Spleen (tissue), 11 donors: ENCODE data around the gene GRXCR1. TPM values are rescaled to one million over a fixed set of nuclear protein-coding genes. Genes with fewer than 3 reads are reported as not detected.

Experiments
- DNase-seq: peaks from one replicate; pipeline ENCODE4 v3.0.0-alpha.2; 2020
- H3K27ac ChIP-seq, 8 donors: fragments of 200-600 bp; sonication (generic) in 7 of 8; 1 replicate in 4 of 8; 2 replicates in 4 of 8; pipeline versions ENCODE4 v1.5.0 to v1.8.0; 2016 to 2021; ENCODE audit warnings: inconsistent platforms in 4 of 8, mild to moderate bottlenecking in 4 of 8, moderate library complexity in 1 of 8
- H3K27me3 ChIP-seq, 7 donors: fragments of 200-600 bp; sonication (generic) in 6 of 7; replicated peaks in 1 of 7; 1 replicate in 4 of 7; 2 replicates in 3 of 7; pipeline versions ENCODE4 v1.5.0 to v1.8.0; 2016 to 2021; ENCODE audit warnings: inconsistent platforms in 3 of 7, mild to moderate bottlenecking in 1 of 7
- H3K36me3 ChIP-seq, 6 donors: fragments of 200-600 bp; sonication (generic) in 5 of 6; 1 replicate in 4 of 6; 2 replicates in 2 of 6; pipeline versions ENCODE4 v1.5.0 to v1.8.0; 2016 to 2021; ENCODE audit warnings: inconsistent platforms in 2 of 6
- H3K4me1 ChIP-seq, 6 donors: fragments of 200-600 bp; sonication (generic) in 5 of 6; 1 replicate in 3 of 6; 2 replicates in 3 of 6; pipeline versions ENCODE4 v1.5.0 to v1.8.0; 2016 to 2021; ENCODE audit warnings: inconsistent platforms in 3 of 6
- H3K4me3 ChIP-seq, 8 donors: fragments of 200-600 bp; sonication (generic) in 7 of 8; 1 replicate in 4 of 8; 2 replicates in 4 of 8; pipeline versions ENCODE4 v1.5.0 to v1.8.0; 2016 to 2021; ENCODE audit warnings: inconsistent platforms in 4 of 8, mild to moderate bottlenecking in 4 of 8, moderate library complexity in 2 of 8
- H3K9me3 ChIP-seq, 8 donors: fragments of 200-600 bp; sonication (generic) in 7 of 8; 1 replicate in 4 of 8; 2 replicates in 4 of 8; pipeline versions ENCODE4 v1.5.0 to v1.8.0; 2016 to 2021; ENCODE audit warnings: inconsistent platforms in 4 of 8
- CTCF ChIP-seq, 11 experiments: fragments of 200-600 bp in 7 of 11; fragments of 450-650 bp in 4 of 11; sonication (generic) in 4 of 11; IDR thresholded peaks in 8 of 11; conservative IDR thresholded peaks in 3 of 11; 1 replicate in 7 of 11; 2 replicates in 4 of 11; pipeline versions ENCODE4 v1.4.0 to v1.8.0; 2016 to 2021; ENCODE audit warnings: antibody characterized with exemption in 11 of 11, inconsistent platforms in 4 of 11, mild to moderate bottlenecking in 1 of 11
- POLR2A ChIP-seq, 3 donors: fragments of 450-650 bp; IDR thresholded peaks; one replicate each; pipeline ENCODE4 v1.5.1; 2017; ENCODE audit warnings: antibody characterized with exemption in 3 of 3, mild to moderate bottlenecking in 1 of 3
- POLR2AphosphoS5 ChIP-seq, 3 donors: sonication (generic); formaldehyde crosslinking; IDR thresholded peaks; one replicate each; pipeline ENCODE4 v1.5.1; 2017; ENCODE audit warnings: antibody characterized with exemption in 3 of 3
- WGBS, 5 donors: extraction: QIAGEN DNeasy Blood & Tissue Kit in 3 of 5; methylation state at CpG; one replicate each; pipeline versions ENCODE4 v1.1.5 to v1.1.7; 2013 to 2018; 5-methylcytosine and 5-hydroxymethylcytosine counted together
- intact Hi-C: fragments of 100-400 bp; cut with DNase I; formaldehyde crosslinking; loops from one replicate; pipeline ENCODE4 v1.15.0; 2023; ENCODE audit warnings: low total_unique reads
- polyA plus RNA-seq, 3 donors: library from polyadenylated mRNA; stranded (reverse); fragments of 200-250 nt; gene quantifications; one replicate each; pipeline ENCODE4 v1.2.1, GENCODE V29; 2013
- total RNA-seq, 7 donors: library from RNA; depleted of rRNA in 3 of 7; stranded (reverse); fragments of >200 nt in 3 of 7; fragmentation: NEBNext Ultra II Directional in 4 of 7; extraction: Animal tissue kit (Norgen Biotek cat#: 25700) in 4 of 7; gene quantifications; one replicate each; pipeline versions ENCODE4 v1.1.0 to v1.2.1, GENCODE V29; 2016 to 2021
- donor health status: healthy with polysubstance abuse.
- donor health status: DM: no; HTN: no; CAD: no; lungs with moderate emphysema.
- donor health status: DM: no; HTN: no; CAD: no.
- donor health status: Bipolar disorder and iron deficiency.
- donor health status: healthy.
- donor health status: DM: no; HTN: no; CAD: no.
- donor health status: DM: yes; HTN: yes; CAD: no.

The GRXCR1 gene
- total and polyA plus RNA-seq, 10 donors, result not detected

GRCh38 chr4:42878863-42879262 is 13.7 kb upstream of the GRXCR1 start:
- H3K27me3 ChIP-seq, result peaks cover 0 to 20% (median 0%) of the 10 kb centered on the region in 7 donors
- DNase-seq, result no peak
- H3K4me3 ChIP-seq, result no peak overlapping the region
- no peak overlapping the region for H3K27ac ChIP-seq
- TF ChIP-seq POLR2AphosphoS5 (IDR thresholded peaks at IDR 0.05), result no peak
- no peak for TF ChIP-seq CTCF (IDR thresholded peaks at IDR 0.05 in 8 of 11, conservative IDR thresholded peaks at IDR 0.05 in 3 of 11)
- no peak for TF ChIP-seq POLR2A (IDR thresholded peaks at IDR 0.05)
- H3K4me1 ChIP-seq, result no peaks in the 10 kb centered on the region
- intact Hi-C loops, result no loop called here
- peaks cover 0 to under 1% (median 0%) of the 10 kb centered on the region in 8 donors for H3K9me3 ChIP-seq
- 60 to 79% (median 66%) methylated on average over 3 of the region's 3 CpGs for WGBS, 5 donors
- H3K36me3 ChIP-seq, result no peaks in the 10 kb centered on the region

GRCh38 chr4:42881253-42881652 is 11.3 kb upstream of the GRXCR1 start:
- TF ChIP-seq POLR2AphosphoS5 (IDR thresholded peaks at IDR 0.05) (no peak), CTCF (IDR thresholded peaks at IDR 0.05 in 8 of 11, conservative IDR thresholded peaks at IDR 0.05 in 3 of 11) (no peak), POLR2A (IDR thresholded peaks at IDR 0.05) (no peak)
- peaks cover 0 to 21% (median 13%) of the 10 kb centered on the region in 8 donors for H3K9me3 ChIP-seq
- no peak for DNase-seq
- 51 to 68% (median 60%) methylated on average over 2 of the region's 2 CpGs for WGBS, 5 donors
- intact Hi-C loops, result no loop called here
- no peaks in the 10 kb centered on the region for H3K36me3 ChIP-seq
- H3K4me3 ChIP-seq, result no peak overlapping the region
- no peak overlapping the region for H3K27ac ChIP-seq
- peaks cover 0 to 20% (median 0%) of the 10 kb centered on the region in 7 donors for H3K27me3 ChIP-seq
- H3K4me1 ChIP-seq, result no peaks in the 10 kb centered on the region

GRCh38 chr4:42891644-42892043 is 869 bp upstream of the GRXCR1 start:
- TF ChIP-seq CTCF (IDR thresholded peaks at IDR 0.05 in 8 of 11, conservative IDR thresholded peaks at IDR 0.05 in 3 of 11) (no peak), POLR2AphosphoS5 (IDR thresholded peaks at IDR 0.05) (no peak), POLR2A (IDR thresholded peaks at IDR 0.05) (no peak)
- no peak overlapping the region for H3K27ac ChIP-seq
- intact Hi-C loops, result no loop called here

GRCh38 chr4:42895452-42895851 is 2.9 kb downstream of the GRXCR1 start:
- H3K4me3 ChIP-seq, result no peak overlapping the region
- TF ChIP-seq CTCF (IDR thresholded peaks at IDR 0.05 in 8 of 11, conservative IDR thresholded peaks at IDR 0.05 in 3 of 11) (no peak), POLR2AphosphoS5 (IDR thresholded peaks at IDR 0.05) (no peak), POLR2A (IDR thresholded peaks at IDR 0.05) (no peak)
- DNase-seq, result no peak
- intact Hi-C loops, result no loop called here
- peaks cover 0 to 22% (median 0%) of the 10 kb centered on the region in 7 donors for H3K27me3 ChIP-seq
- no peaks in the 10 kb centered on the region for H3K36me3 ChIP-seq
- H3K4me1 ChIP-seq, result no peaks in the 10 kb centered on the region
- no peaks in the 10 kb centered on the region for H3K9me3 ChIP-seq
- no peak overlapping the region for H3K27ac ChIP-seq

More at GRCh38 chr4:42891644-42892043, 869 bp upstream of the GRXCR1 start:
- no peak overlapping the region for H3K4me3 ChIP-seq
- peaks cover 0 to 15% (median 10%) of the 10 kb centered on the region in 8 donors for H3K9me3 ChIP-seq
- H3K36me3 ChIP-seq, result no peaks in the 10 kb centered on the region
- H3K4me1 ChIP-seq, result no peaks in the 10 kb centered on the region
- DNase-seq, result no peak
- peaks cover 0 to 22% (median 0%) of the 10 kb centered on the region in 7 donors for H3K27me3 ChIP-seq
- WGBS, 5 donors, result 64 to 82% (median 73%) methylated on average over 2 of the region's 2 CpGs
